Caco-2 (cell line): ENCODE data around the gene PDRG1. TPM values are rescaled to one million over a fixed set of nuclear protein-coding genes. Genes with fewer than 3 reads are reported as not detected.
A peak's percentile ranks its signal among the peaks of the same experiment; 100 is the strongest.

ENCODE experiments used
- BruUV-seq: library from RNA; stranded (reverse); fragments of 400-500 nt; replicated peaks from 2 replicates; lab custom pipeline; 2021; lab: Mats Ljungman, UMichigan
- CTCF ChIA-PET: fragments of 300-600 bp; sonication (Branson Sonifier 250); formaldehyde crosslinking; loops from one replicate; lab custom pipeline; 2022; ENCODE audit warnings: antibody characterized with exemption; lab: Charles Lee
- POLR2A ChIA-PET: fragments of 300-600 bp; sonication (Branson Sonifier 250); formaldehyde crosslinking; loops from one replicate; lab custom pipeline; 2022; ENCODE audit warnings: antibody characterized with exemption; lab: Charles Lee
- DNase-seq, 2 experiments: peaks; one replicate each; pipeline versions ENCODE4 v3.0.0 to v3.0.0-alpha.2; 2020 to 2022
- H3K27me3 ChIP-seq: replicated peaks from 2 replicates; pipeline ENCODE4 v1.6.0; 2011; ENCODE audit warnings: low read length; ENCODE audit not compliant: control insufficient read depth, insufficient read depth
- H3K36me3 ChIP-seq: 2 replicates; pipeline ENCODE4 v1.5.1; 2011; ENCODE audit warnings: low read length; ENCODE audit not compliant: control insufficient read depth, insufficient read depth
- H3K4me1 ChIP-seq: fragments of 250-450 bp; sonication (Bioruptor Pico); 2 replicates; pipeline ENCODE4 v1.5.1; 2020; ENCODE audit warnings: mild to moderate bottlenecking
- H3K4me3 ChIP-seq: 2 replicates; pipeline ENCODE4 v1.5.1; 2011; ENCODE audit warnings: low read depth, mild to moderate bottlenecking, control low read depth, low read length
- H3K9me3 ChIP-seq: fragments of 250-450 bp; sonication (Bioruptor Pico); 2 replicates; pipeline ENCODE4 v1.5.1; 2020; ENCODE audit warnings: mild to moderate bottlenecking, moderate library complexity
- H3K27ac Mint-ChIP-seq: one replicate; pipeline ENCODE4 v1.8.0; 2022; ENCODE audit warnings: mixed read lengths; ENCODE audit not compliant: unreplicated experiment
- H3K27me3 Mint-ChIP-seq: one replicate; pipeline ENCODE4 v1.8.0; 2022; ENCODE audit warnings: mixed read lengths; ENCODE audit not compliant: insufficient read depth, unreplicated experiment
- H3K36me3 Mint-ChIP-seq: one replicate; pipeline ENCODE4 v1.8.0; 2022; ENCODE audit warnings: mild to moderate bottlenecking, mixed read lengths; ENCODE audit not compliant: insufficient read depth, unreplicated experiment
- H3K4me1 Mint-ChIP-seq: one replicate; pipeline ENCODE4 v1.8.0; 2022; ENCODE audit warnings: low read depth, mixed read lengths; ENCODE audit not compliant: unreplicated experiment
- H3K4me3 Mint-ChIP-seq: one replicate; pipeline ENCODE4 v1.8.0; 2022; ENCODE audit warnings: mild to moderate bottlenecking, moderate library complexity, mixed read lengths; ENCODE audit not compliant: unreplicated experiment
- H3K9me3 Mint-ChIP-seq: one replicate; pipeline ENCODE4 v1.8.0; 2022; ENCODE audit warnings: mixed read lengths; ENCODE audit not compliant: unreplicated experiment
- intact Hi-C: fragments of 100-400 bp; cut with micrococcal nuclease; formaldehyde crosslinking; loops from one replicate; pipeline ENCODE4 v1.10.0; 2022; ENCODE audit not compliant: unreplicated experiment
- total RNA-seq: library from RNA; stranded (reverse); gene quantifications from 2 replicates; pipeline ENCODE4 v1.2.3, GENCODE V29; 2022
- TF ChIP-seq, protein P1 (sequence below), 2 experiments: fragments of 200-600 bp in 1 of 2; IDR thresholded peaks; 1 replicate in 1 of 2; 2 replicates in 1 of 2; pipeline versions ENCODE4 v1.5.1 to v1.8.0; 2011 to 2022; ENCODE audit warnings: antibody characterized with exemption in 1 of 2, control low read depth in 1 of 2, inconsistent platforms in 1 of 2, low read depth in 1 of 2, low read length in 1 of 2, mild to moderate bottlenecking in 1 of 2, moderate library complexity in 1 of 2; ENCODE audit not compliant: insufficient read depth in 1 of 2, severe bottlenecking in 1 of 2, unreplicated experiment in 1 of 2

Gene PDRG1
- total RNA-seq, 1 experiment from 2014 or later, result 56.8 TPM

DNA sequence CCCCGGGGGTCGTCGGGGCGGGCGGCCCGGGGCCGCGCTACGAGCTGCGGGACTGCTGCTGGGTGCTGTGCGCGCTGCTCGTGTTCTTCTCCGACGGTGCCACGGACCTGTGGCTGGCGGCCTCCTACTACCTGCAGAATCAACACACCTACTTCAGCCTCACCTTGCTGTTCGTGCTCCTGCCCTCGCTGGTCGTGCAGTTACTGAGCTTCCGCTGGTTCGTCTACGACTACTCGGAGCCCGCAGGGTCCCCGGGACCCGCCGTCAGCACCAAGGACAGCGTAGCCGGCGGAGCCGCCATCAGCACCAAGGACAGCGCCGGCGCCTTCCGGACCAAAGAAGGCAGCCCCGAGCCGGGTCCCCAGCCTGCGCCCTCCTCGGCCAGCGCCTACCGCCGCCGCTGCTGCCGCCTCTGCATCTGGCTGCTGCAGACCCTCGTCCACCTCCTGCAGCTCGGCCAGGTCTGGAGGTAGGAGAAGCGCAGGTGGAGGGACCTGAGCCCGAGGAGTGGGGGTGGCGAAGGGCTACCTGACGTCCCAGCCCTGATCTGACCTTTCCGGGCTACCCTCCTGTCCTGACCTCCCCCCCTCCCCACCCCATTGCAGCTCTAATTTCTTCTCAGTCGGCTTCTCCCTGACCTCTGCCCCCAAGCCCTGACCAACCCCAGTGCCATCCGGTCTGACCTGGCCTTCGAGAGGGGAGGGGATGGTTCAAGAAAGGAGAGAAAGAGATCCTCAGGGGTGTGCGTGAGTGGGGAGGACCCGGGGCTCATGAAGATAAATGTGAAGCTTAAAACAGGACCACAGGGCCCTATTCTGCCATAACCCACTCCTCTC is 16.7 kb upstream of the PDRG1 start:
- Mint-ChIP-seq H3K27ac (no peak overlapping the region), H3K4me1 (no peaks in the 10 kb centered on the region), H3K36me3 (no peaks in the 10 kb centered on the region), H3K4me3 (peak overlapping the region; percentile 61), H3K27me3 (peaks cover 35% of the 10 kb centered on the region), H3K9me3 (no peaks in the 10 kb centered on the region)
- Histone ChIP-seq H3K4me3 (no peak overlapping the region), H3K9me3 (0 out of 2 replicates have a peak, but pooled peaks cover 3% of the 10 kb centered on the region), H3K4me1 (0 out of 2 replicates have a peak, but pooled peaks cover 11% of the 10 kb centered on the region), H3K27me3 (peaks cover 2% of the 10 kb centered on the region), H3K36me3 (no peaks in the 10 kb centered on the region)
- ChIA-PET POLR2A (no interaction called here), CTCF (interaction anchor here (0.6 to 2.9 kb wide), 4 partner anchors 17 to 309 kb away, joined by 3 to 23 read pairs (median 7); partner anchors contain the start of gene PDRG1)
- BruUV-seq, result no TSS peak
- TF ChIP-seq, protein P1, sequence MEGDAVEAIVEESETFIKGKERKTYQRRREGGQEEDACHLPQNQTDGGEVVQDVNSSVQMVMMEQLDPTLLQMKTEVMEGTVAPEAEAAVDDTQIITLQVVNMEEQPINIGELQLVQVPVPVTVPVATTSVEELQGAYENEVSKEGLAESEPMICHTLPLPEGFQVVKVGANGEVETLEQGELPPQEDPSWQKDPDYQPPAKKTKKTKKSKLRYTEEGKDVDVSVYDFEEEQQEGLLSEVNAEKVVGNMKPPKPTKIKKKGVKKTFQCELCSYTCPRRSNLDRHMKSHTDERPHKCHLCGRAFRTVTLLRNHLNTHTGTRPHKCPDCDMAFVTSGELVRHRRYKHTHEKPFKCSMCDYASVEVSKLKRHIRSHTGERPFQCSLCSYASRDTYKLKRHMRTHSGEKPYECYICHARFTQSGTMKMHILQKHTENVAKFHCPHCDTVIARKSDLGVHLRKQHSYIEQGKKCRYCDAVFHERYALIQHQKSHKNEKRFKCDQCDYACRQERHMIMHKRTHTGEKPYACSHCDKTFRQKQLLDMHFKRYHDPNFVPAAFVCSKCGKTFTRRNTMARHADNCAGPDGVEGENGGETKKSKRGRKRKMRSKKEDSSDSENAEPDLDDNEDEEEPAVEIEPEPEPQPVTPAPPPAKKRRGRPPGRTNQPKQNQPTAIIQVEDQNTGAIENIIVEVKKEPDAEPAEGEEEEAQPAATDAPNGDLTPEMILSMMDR (IDR thresholded peaks at IDR 0.05; ENCODE audit: insufficient read depth in 1 of 2, low read depth in 1 of 2, low read length in 1 of 2, severe bottlenecking in 1 of 2, unreplicated experiment in 1 of 2), result peak in 1 of 2 experiments; percentile 11
- intact Hi-C loops, result loop anchor here (5.0 kb wide), 2 partner anchors 49 to 64 kb away; no protein-coding TSS in a partner anchor
- DNase-seq, result peak; percentile 88 to 97

- Mint-ChIP-seq H3K9me3 (no peaks in the 10 kb centered on the region), H3K27ac (no peak within 1 kb of the TSS), H3K4me1 (no peaks in the 10 kb centered on the region), H3K4me3 (peak within 1 kb of the TSS; percentile 61), H3K27me3 (peaks cover 34% of the 10 kb centered on the region), H3K36me3 (no peaks in the 10 kb centered on the region)
- intact Hi-C loops, result loop anchor here (5.0 kb wide), 2 partner anchors 49 to 64 kb away; no protein-coding TSS in a partner anchor
- no TSS peak for BruUV-seq
- Histone ChIP-seq H3K36me3 (no peaks in the 10 kb centered on the region), H3K9me3 (0 out of 2 replicates have a peak, but pooled peaks cover 3% of the 10 kb centered on the region), H3K4me1 (0 out of 2 replicates have a peak, but pooled peaks cover 11% of the 10 kb centered on the region), H3K4me3 (no peak within 1 kb of the TSS), H3K27me3 (peaks cover 2% of the 10 kb centered on the region)
- CTCF ChIA-PET, result interaction anchor here (0.6 to 2.9 kb wide), 4 partner anchors 16 to 309 kb away, joined by 3 to 23 read pairs (median 7); partner anchors contain the start of gene PDRG1
- TF ChIP-seq, protein P1 (IDR thresholded peaks at IDR 0.05; ENCODE audit: insufficient read depth in 1 of 2, low read depth in 1 of 2, low read length in 1 of 2, severe bottlenecking in 1 of 2, unreplicated experiment in 1 of 2), result no peak
- DNase-seq, result no peak
- POLR2A ChIA-PET, result interaction anchor here (0.6 kb wide), 1 partner anchor 37 kb away, joined by 4 read pairs; no protein-coding TSS in a partner anchor
Measured at GRCh38 chr20:31967830-31968249, 16.0 kb upstream of the PDRG1 start, which contains the start of gene XKR7. Gene XKR7, plus strand, starts transcription at chr20:31968151. Its CDS starts 25 bp downstream, at chr20:31968176.
